ENCODE measurements around the gene MYEF2.

GRCh38 chr15:48145923-48146322 lies 32.2 kb downstream of the MYEF2 start:
- no peak for TF ChIP-seq EZH2phosphoT487 (IDR thresholded peaks at IDR 0.05; ENCODE audit: borderline replicate concordance, low read depth, low read length)
- TF ChIP-seq, protein P1, sequence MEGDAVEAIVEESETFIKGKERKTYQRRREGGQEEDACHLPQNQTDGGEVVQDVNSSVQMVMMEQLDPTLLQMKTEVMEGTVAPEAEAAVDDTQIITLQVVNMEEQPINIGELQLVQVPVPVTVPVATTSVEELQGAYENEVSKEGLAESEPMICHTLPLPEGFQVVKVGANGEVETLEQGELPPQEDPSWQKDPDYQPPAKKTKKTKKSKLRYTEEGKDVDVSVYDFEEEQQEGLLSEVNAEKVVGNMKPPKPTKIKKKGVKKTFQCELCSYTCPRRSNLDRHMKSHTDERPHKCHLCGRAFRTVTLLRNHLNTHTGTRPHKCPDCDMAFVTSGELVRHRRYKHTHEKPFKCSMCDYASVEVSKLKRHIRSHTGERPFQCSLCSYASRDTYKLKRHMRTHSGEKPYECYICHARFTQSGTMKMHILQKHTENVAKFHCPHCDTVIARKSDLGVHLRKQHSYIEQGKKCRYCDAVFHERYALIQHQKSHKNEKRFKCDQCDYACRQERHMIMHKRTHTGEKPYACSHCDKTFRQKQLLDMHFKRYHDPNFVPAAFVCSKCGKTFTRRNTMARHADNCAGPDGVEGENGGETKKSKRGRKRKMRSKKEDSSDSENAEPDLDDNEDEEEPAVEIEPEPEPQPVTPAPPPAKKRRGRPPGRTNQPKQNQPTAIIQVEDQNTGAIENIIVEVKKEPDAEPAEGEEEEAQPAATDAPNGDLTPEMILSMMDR (conservative IDR thresholded peaks at IDR 0.05; ENCODE audit: low read length): no peak
